ENCODE data around the gene CISD2.

The CISD2 gene

DNA sequence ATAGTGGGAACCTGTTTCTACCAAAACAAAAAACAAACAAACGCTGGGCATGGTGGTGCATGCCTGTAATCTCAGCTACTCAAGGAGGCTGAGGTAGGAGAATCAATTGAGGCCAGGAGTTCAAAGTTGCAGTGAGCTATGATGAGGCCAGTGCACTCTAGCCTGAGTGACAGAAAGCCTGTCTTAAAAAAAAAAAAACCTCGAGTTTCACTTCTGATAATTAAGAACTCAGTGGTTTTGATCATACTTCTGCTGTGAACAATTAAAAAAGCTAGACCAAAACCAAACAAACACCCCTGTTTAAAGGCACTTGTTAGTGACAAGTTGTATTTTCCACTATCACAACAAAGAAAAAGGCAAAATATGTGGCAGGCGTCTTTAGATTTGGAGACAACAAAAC lies 26.4 kb upstream of the CISD2 start:
- no peak overlapping the region for H2AFZ ChIP-seq (ENCODE audit: low read depth, low read length, severe bottlenecking)
- H3K9me2 ChIP-seq (replicated peaks; ENCODE audit: insufficient read depth, low read length) = no peaks in the 10 kb centered on the region
- no peak for TF ChIP-seq EZH2phosphoT487 (conservative IDR thresholded peaks at IDR 0.05; ENCODE audit: low read length)
- TF ChIP-seq, protein P1, sequence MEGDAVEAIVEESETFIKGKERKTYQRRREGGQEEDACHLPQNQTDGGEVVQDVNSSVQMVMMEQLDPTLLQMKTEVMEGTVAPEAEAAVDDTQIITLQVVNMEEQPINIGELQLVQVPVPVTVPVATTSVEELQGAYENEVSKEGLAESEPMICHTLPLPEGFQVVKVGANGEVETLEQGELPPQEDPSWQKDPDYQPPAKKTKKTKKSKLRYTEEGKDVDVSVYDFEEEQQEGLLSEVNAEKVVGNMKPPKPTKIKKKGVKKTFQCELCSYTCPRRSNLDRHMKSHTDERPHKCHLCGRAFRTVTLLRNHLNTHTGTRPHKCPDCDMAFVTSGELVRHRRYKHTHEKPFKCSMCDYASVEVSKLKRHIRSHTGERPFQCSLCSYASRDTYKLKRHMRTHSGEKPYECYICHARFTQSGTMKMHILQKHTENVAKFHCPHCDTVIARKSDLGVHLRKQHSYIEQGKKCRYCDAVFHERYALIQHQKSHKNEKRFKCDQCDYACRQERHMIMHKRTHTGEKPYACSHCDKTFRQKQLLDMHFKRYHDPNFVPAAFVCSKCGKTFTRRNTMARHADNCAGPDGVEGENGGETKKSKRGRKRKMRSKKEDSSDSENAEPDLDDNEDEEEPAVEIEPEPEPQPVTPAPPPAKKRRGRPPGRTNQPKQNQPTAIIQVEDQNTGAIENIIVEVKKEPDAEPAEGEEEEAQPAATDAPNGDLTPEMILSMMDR (IDR thresholded peaks at IDR 0.05; ENCODE audit: insufficient read depth, low read length, poor library complexity, severe bottlenecking) = no peak
- H3K4me2 ChIP-seq (ENCODE audit: low read depth, low read length, poor library complexity, severe bottlenecking) = no peak overlapping the region
- H3K9ac ChIP-seq (ENCODE audit: low read length) = no peak overlapping the region
- no peaks in the 10 kb centered on the region for H3K27me3 ChIP-seq (ENCODE audit: low read length)
- no peaks in the 10 kb centered on the region for H3K79me2 ChIP-seq (ENCODE audit: insufficient read depth, low read length)
- H3K9me3 ChIP-seq (ENCODE audit: insufficient read depth, low read length) = no peaks in the 10 kb centered on the region
- H3F3A ChIP-seq (ENCODE audit: insufficient read depth) = no peaks in the 10 kb centered on the region
- H3K36me3 ChIP-seq (ENCODE audit: low read length) = no peaks in the 10 kb centered on the region
- no peak overlapping the region for H3K4me3 ChIP-seq (ENCODE audit: insufficient read depth, low read length, poor library complexity, severe bottlenecking)
- H4K20me1 ChIP-seq (ENCODE audit: low read depth, low read length) = no peaks in the 10 kb centered on the region
- no peak overlapping the region for H3K27ac ChIP-seq (ENCODE audit: low read depth, low read length)

DNA sequence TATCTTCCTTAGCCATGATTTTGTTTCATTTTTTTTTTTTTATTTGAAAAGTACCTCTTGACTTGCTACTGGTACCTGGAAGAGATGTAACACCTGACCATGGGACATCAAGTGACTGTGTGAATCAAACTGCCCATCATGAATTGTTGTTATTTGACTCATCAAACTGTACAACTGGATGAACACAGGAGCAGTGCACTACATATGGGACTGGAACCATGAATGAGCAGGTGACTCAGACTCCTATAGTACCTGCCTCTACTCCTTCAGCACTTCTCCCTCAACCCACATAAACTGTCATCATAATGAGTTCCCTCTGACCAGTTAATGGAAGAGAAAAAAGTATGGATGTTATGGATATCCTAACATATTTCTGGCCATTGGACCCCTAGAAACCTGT lies 25.5 kb upstream of the CISD2 start:
- no peaks in the 10 kb centered on the region for H3K9me2 ChIP-seq (replicated peaks; ENCODE audit: insufficient read depth, low read length)
- TF ChIP-seq, protein P1 (IDR thresholded peaks at IDR 0.05; ENCODE audit: insufficient read depth, low read length, poor library complexity, severe bottlenecking) = no peak
- no peak for TF ChIP-seq EZH2phosphoT487 (conservative IDR thresholded peaks at IDR 0.05; ENCODE audit: low read length)
- no peaks in the 10 kb centered on the region for H3K79me2 ChIP-seq (ENCODE audit: insufficient read depth, low read length)
- H3K4me2 ChIP-seq (ENCODE audit: low read depth, low read length, poor library complexity, severe bottlenecking) = no peak overlapping the region
- no peaks in the 10 kb centered on the region for H4K20me1 ChIP-seq (ENCODE audit: low read depth, low read length)
- H3K36me3 ChIP-seq (ENCODE audit: low read length) = no peaks in the 10 kb centered on the region
- H3F3A ChIP-seq (ENCODE audit: insufficient read depth) = no peaks in the 10 kb centered on the region
- H3K27ac ChIP-seq (ENCODE audit: low read depth, low read length) = no peak overlapping the region
- no peak overlapping the region for H3K9ac ChIP-seq (ENCODE audit: low read length)
- H3K4me3 ChIP-seq (ENCODE audit: insufficient read depth, low read length, poor library complexity, severe bottlenecking) = no peak overlapping the region
- H3K27me3 ChIP-seq (ENCODE audit: low read length) = no peaks in the 10 kb centered on the region
- no peaks in the 10 kb centered on the region for H3K9me3 ChIP-seq (ENCODE audit: insufficient read depth, low read length)
- H2AFZ ChIP-seq (ENCODE audit: low read depth, low read length, severe bottlenecking) = no peak overlapping the region

DNA sequence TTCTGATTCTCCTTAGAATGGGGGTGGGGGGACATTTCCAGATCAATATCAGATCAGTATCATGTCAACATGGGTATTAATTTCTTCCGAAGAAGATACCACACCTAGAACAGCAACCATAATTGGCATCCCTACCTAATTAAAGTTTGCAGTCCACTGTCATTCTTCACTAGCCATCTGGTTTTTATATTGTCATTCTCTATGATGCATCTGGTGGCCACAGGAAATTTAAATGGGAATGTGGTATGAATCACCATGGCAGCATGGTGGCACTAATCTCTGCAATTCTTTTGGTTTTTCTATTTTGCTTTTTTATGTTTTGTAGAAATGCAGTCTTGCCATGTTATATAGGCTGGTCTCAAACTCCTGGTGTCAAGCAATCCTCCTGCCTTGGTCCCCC lies 24.9 kb upstream of the CISD2 start:
- no peaks in the 10 kb centered on the region for H3K9me3 ChIP-seq (ENCODE audit: insufficient read depth, low read length)
- no peak overlapping the region for H3K9ac ChIP-seq (ENCODE audit: low read length)
- no peaks in the 10 kb centered on the region for H3K79me2 ChIP-seq (ENCODE audit: insufficient read depth, low read length)
- H2AFZ ChIP-seq (ENCODE audit: low read depth, low read length, severe bottlenecking) = no peak overlapping the region
- H4K20me1 ChIP-seq (ENCODE audit: low read depth, low read length) = no peaks in the 10 kb centered on the region
- no peaks in the 10 kb centered on the region for H3K27me3 ChIP-seq (ENCODE audit: low read length)
- H3K4me2 ChIP-seq (ENCODE audit: low read depth, low read length, poor library complexity, severe bottlenecking) = no peak overlapping the region
- no peaks in the 10 kb centered on the region for H3F3A ChIP-seq (ENCODE audit: insufficient read depth)
- no peak overlapping the region for H3K4me3 ChIP-seq (ENCODE audit: insufficient read depth, low read length, poor library complexity, severe bottlenecking)
- H3K9me2 ChIP-seq (replicated peaks; ENCODE audit: insufficient read depth, low read length) = no peaks in the 10 kb centered on the region
- H3K36me3 ChIP-seq (ENCODE audit: low read length) = no peaks in the 10 kb centered on the region
- no peak overlapping the region for H3K27ac ChIP-seq (ENCODE audit: low read depth, low read length)
- no peak for TF ChIP-seq EZH2phosphoT487 (conservative IDR thresholded peaks at IDR 0.05; ENCODE audit: low read length)
- TF ChIP-seq, protein P1 (IDR thresholded peaks at IDR 0.05; ENCODE audit: insufficient read depth, low read length, poor library complexity, severe bottlenecking) = no peak
